Endothelial cell of umbilical vein (primary cell): Measurements from ENCODE around the gene KIR2DL3. TPM values are rescaled to one million over a fixed set of nuclear protein-coding genes. Genes with fewer than 3 reads are reported as not detected.
"Not testable (repeated sequence)": the region's sequence is repeated elsewhere in the genome, so short reads cannot be mapped to it uniquely, and the experiment has no call there.

Experiments used
- BruUV-seq: library from RNA; stranded (reverse); fragments of 400-500 nt; replicated peaks from 2 replicates; lab custom pipeline; 2021; lab: Mats Ljungman, UMichigan
- CTCF ChIA-PET: fragments of 300-600, 350-600 bp; sonication (Branson Sonifier 250); formaldehyde crosslinking; loops from one replicate; lab custom pipeline; 2021; ENCODE audit warnings: antibody characterized with exemption, inconsistent platforms; lab: Charles Lee
- POLR2A ChIA-PET: fragments of 300-600, 350-600 bp; sonication (Branson Sonifier 250); formaldehyde crosslinking; loops from one replicate; lab custom pipeline; 2021; ENCODE audit warnings: antibody characterized with exemption, inconsistent platforms; lab: Charles Lee
- DNase-seq: peaks from one replicate; pipeline ENCODE4 v3.0.0-alpha.2; 2011; ENCODE audit warnings: low read depth, low spot score
- FAIRE-seq: peaks from 2 replicates; lab custom pipeline; 2011; peaks lifted over from hg19 to GRCh38; lab: Jason Lieb, UNC
- H2AFZ ChIP-seq: 2 replicates; pipeline ENCODE4 v1.6.0; 2012; ENCODE audit warnings: low read depth, low read length, control low read depth, inconsistent platforms
- H3K27ac ChIP-seq: 2 replicates; pipeline ENCODE4 v1.5.1; 2011; ENCODE audit warnings: low read depth, mild to moderate bottlenecking, control low read depth, low read length, moderate library complexity; ENCODE audit not compliant: insufficient read depth
- H3K27me3 ChIP-seq, 2 experiments: 2 replicates each; pipeline versions ENCODE4 v1.6.0 to v1.6.1; 2011; ENCODE audit warnings: low read length in 2 of 2, mixed read lengths in 1 of 2; ENCODE audit not compliant: control insufficient read depth in 2 of 2, insufficient read depth in 2 of 2
- H3K36me3 ChIP-seq, 2 experiments: 2 replicates in 1 of 2; 3 replicates in 1 of 2; pipeline ENCODE4 v1.5.1; 2011; ENCODE audit warnings: low read length in 2 of 2, mild to moderate bottlenecking in 1 of 2, moderate library complexity in 1 of 2; ENCODE audit not compliant: control insufficient read depth in 2 of 2, insufficient read depth in 2 of 2; ENCODE audit errors: extremely low read depth in 1 of 2
- H3K4me1 ChIP-seq: 3 replicates; pipeline ENCODE4 v1.5.1; 2011; ENCODE audit warnings: mild to moderate bottlenecking, low read length; ENCODE audit not compliant: control insufficient read depth, insufficient read depth; ENCODE audit errors: extremely low read depth
- H3K4me2 ChIP-seq: 2 replicates; pipeline ENCODE4 v1.6.1; 2011; ENCODE audit warnings: low read length, control low read depth, mixed read lengths; ENCODE audit not compliant: insufficient read depth
- H3K4me3 ChIP-seq, 3 experiments: fragments of 200-600 bp in 1 of 3; sonication (generic), shearing (Covaris generic) in 1 of 3; replicated peaks in 1 of 3; 2 replicates each; pipeline ENCODE4 v1.5.1; 2011 to 2016; ENCODE audit warnings: control low read depth in 3 of 3, low read length in 3 of 3, mild to moderate bottlenecking in 2 of 3, inconsistent platforms in 1 of 3, low read depth in 1 of 3, moderate library complexity in 1 of 3; ENCODE audit not compliant: insufficient read depth in 1 of 3
- H3K79me2 ChIP-seq: 2 replicates; pipeline ENCODE4 v1.6.0; 2012; ENCODE audit warnings: low read length, inconsistent platforms; ENCODE audit not compliant: control insufficient read depth, insufficient read depth
- H3K9ac ChIP-seq: replicated peaks from 2 replicates; pipeline ENCODE3; 2011; ENCODE audit warnings: low read length, control low read depth; ENCODE audit not compliant: insufficient read depth; ENCODE audit errors: extremely low read depth
- H3K9me1 ChIP-seq: replicated peaks from 3 replicates; pipeline ENCODE4 v1.6.0; 2011; ENCODE audit warnings: mild to moderate bottlenecking, low read length; ENCODE audit not compliant: control insufficient read depth, insufficient read depth; ENCODE audit errors: extremely low read depth
- H3K9me3 ChIP-seq: replicated peaks from 2 replicates; pipeline ENCODE4 v1.5.1; 2012; ENCODE audit warnings: low read length, inconsistent platforms; ENCODE audit not compliant: control insufficient read depth, insufficient read depth
- H4K20me1 ChIP-seq: replicated peaks from 2 replicates; pipeline ENCODE3; 2011; ENCODE audit warnings: mild to moderate bottlenecking, low read length; ENCODE audit not compliant: control insufficient read depth, insufficient read depth; ENCODE audit errors: extremely low read depth
- dilution Hi-C: fragments of 300-500 bp; cut with MboI; formaldehyde crosslinking; loops from one replicate; pipeline ENCODE4 v1.15.0; 2019; ENCODE audit warnings: low sequenced_read_pairs; ENCODE audit not compliant: extremely low pct_ligation_motif_present
- intact Hi-C: fragments of 100-400 bp; cut with micrococcal nuclease; formaldehyde crosslinking; loops from one replicate; pipeline ENCODE4 v1.10.0; 2022
- polyA plus RNA-seq, 4 experiments: library from polyadenylated mRNA; depleted of rRNA in 3 of 4; stranded (reverse) in 3 of 4; unstranded in 1 of 4; fragments of >200 nt; gene quantifications; 2 replicates each; pipeline versions ENCODE4 v1.2.1 to v1.2.3, GENCODE V29; 2011 to 2012; ENCODE audit warnings: missing spikeins in 1 of 4
- total RNA-seq: library from RNA; stranded (reverse); gene quantifications from 2 replicates; pipeline ENCODE4 v1.2.3, GENCODE V29; 2021

The KIR2DL3 gene
- total and polyA plus RNA-seq, 2 donors (not counting 3 experiments of a cell fraction or from before 2014, with no cell fraction given), result not detected

- intact Hi-C loops, result not testable (repeated sequence)
These were observed 9.5 kb downstream of the KIR2DL3 start for GRCh38 chr19:54747614-54748322.

GRCh38 chr19:54750276-54750675, 12.0 kb downstream of the KIR2DL3 start:
- H3K4me1 ChIP-seq, DNase-seq, H3K9me1 ChIP-seq, H3K4me2 ChIP-seq, CTCF ChIA-PET, H3K27ac ChIP-seq, intact Hi-C loops, H3K36me3 ChIP-seq, BruUV-seq, FAIRE-seq, H3K4me3 ChIP-seq, H3K27me3 ChIP-seq, H3K79me2 ChIP-seq, POLR2A ChIA-PET, H3K9ac ChIP-seq, dilution Hi-C loops, H3K9me3 ChIP-seq, H2AFZ ChIP-seq, H4K20me1 ChIP-seq: not testable (repeated sequence)

More at GRCh38 chr19:54747614-54748322, 9.5 kb downstream of the KIR2DL3 start:
- POLR2A ChIA-PET, H3K9me1 ChIP-seq, H3K79me2 ChIP-seq, CTCF ChIA-PET, dilution Hi-C loops, H4K20me1 ChIP-seq, H3K36me3 ChIP-seq, H3K4me3 ChIP-seq, H3K27ac ChIP-seq, H3K9ac ChIP-seq, H3K4me1 ChIP-seq, FAIRE-seq, H2AFZ ChIP-seq, DNase-seq, H3K4me2 ChIP-seq, H3K9me3 ChIP-seq, BruUV-seq, H3K27me3 ChIP-seq: not testable (repeated sequence)

- H3K4me2 ChIP-seq, POLR2A ChIA-PET, dilution Hi-C loops, H3K27me3 ChIP-seq, intact Hi-C loops, DNase-seq, H3K4me3 ChIP-seq, H3K79me2 ChIP-seq, H3K9me3 ChIP-seq, H3K9ac ChIP-seq, H2AFZ ChIP-seq, H3K27ac ChIP-seq, H3K4me1 ChIP-seq, H4K20me1 ChIP-seq, H3K36me3 ChIP-seq, CTCF ChIA-PET, H3K9me1 ChIP-seq, FAIRE-seq, BruUV-seq: not testable (repeated sequence)
These were observed 18.1 kb downstream of the KIR2DL3 start for GRCh38 chr19:54756204-54757110.

GRCh38 chr19:54758577-54758976, 20.3 kb downstream of the KIR2DL3 start:
- intact Hi-C loops, dilution Hi-C loops: not testable (repeated sequence)

More at GRCh38 chr19:54758577-54758976, 20.3 kb downstream of the KIR2DL3 start:
- H3K9me3 ChIP-seq, H3K9me1 ChIP-seq, H3K27me3 ChIP-seq, H3K4me3 ChIP-seq, H3K9ac ChIP-seq, CTCF ChIA-PET, H3K79me2 ChIP-seq, H4K20me1 ChIP-seq, H3K27ac ChIP-seq, H3K36me3 ChIP-seq, FAIRE-seq, BruUV-seq, H2AFZ ChIP-seq, H3K4me2 ChIP-seq, POLR2A ChIA-PET, H3K4me1 ChIP-seq, DNase-seq: not testable (repeated sequence)
